Bronchial epithelial cell (primary cell): Measurements from ENCODE around the gene CHST12. TPM values are rescaled to one million over a fixed set of nuclear protein-coding genes. Genes with fewer than 3 reads are reported as not detected.

Experiments used
- DNase-seq: peaks from one replicate; pipeline ENCODE4 v3.0.0-alpha.2; 2010; ENCODE audit warnings: low read depth
- FAIRE-seq: peaks from 2 replicates; lab custom pipeline; 2011; peaks lifted over from hg19 to GRCh38; lab: Jason Lieb, UNC
- H3K27me3 ChIP-seq: 2 replicates; pipeline ENCODE4 v1.5.1; 2011; ENCODE audit warnings: low read length; ENCODE audit not compliant: control insufficient read depth, insufficient read depth
- H3K36me3 ChIP-seq: 2 replicates; pipeline ENCODE4 v1.5.1; 2011; ENCODE audit warnings: low read length; ENCODE audit not compliant: control insufficient read depth, insufficient read depth
- H3K4me3 ChIP-seq: 2 replicates; pipeline ENCODE4 v1.5.1; 2011; ENCODE audit warnings: mild to moderate bottlenecking, low read depth, low read length, control low read depth
- CTCF ChIP-seq: IDR thresholded peaks from 2 replicates; pipeline ENCODE4 v1.5.1; 2011; ENCODE audit warnings: mild to moderate bottlenecking, moderate library complexity, low read length, control low read depth, inconsistent platforms; ENCODE audit not compliant: insufficient read depth, severe bottlenecking
- total RNA-seq: library from RNA; depleted of rRNA; stranded (reverse); fragments of >200 nt; gene quantifications from 2 replicates; pipeline ENCODE4 v1.2.1, GENCODE V29; 2014

Gene CHST12
- total RNA-seq, 1 donor from 2014 or later = 0.79 TPM

GRCh38 chr7:2440608-2441245 is 37.3 kb downstream of the CHST12 start:
- peak; percentile 80 for DNase-seq
- Histone ChIP-seq H3K4me3 (no peak overlapping the region), H3K36me3 (no peaks in the 10 kb centered on the region), H3K27me3 (no peaks in the 10 kb centered on the region)
- TF ChIP-seq CTCF = no peak
- FAIRE-seq = no peak

GRCh38 chr7:2441430-2442058 is 38.1 kb downstream of the CHST12 start:
- FAIRE-seq (peak; percentile 18), DNase-seq (no peak)
- no peak for TF ChIP-seq CTCF
- Histone ChIP-seq H3K27me3 (no peaks in the 10 kb centered on the region), H3K36me3 (no peaks in the 10 kb centered on the region), H3K4me3 (no peak overlapping the region)

GRCh38 chr7:2443491-2443890 is 40.1 kb downstream of the CHST12 start:
- peaks cover 2% of the 10 kb centered on the region for H3K27me3 ChIP-seq
- TF ChIP-seq CTCF = no peak
- no peaks in the 10 kb centered on the region for H3K36me3 ChIP-seq
- no peak overlapping the region for H3K4me3 ChIP-seq
- no peak for DNase-seq
- no peak for FAIRE-seq

GRCh38 chr7:2444476-2444875 is 41.1 kb downstream of the CHST12 start:
- no peak for FAIRE-seq
- H3K4me3 ChIP-seq = no peak overlapping the region
- peaks cover 4% of the 10 kb centered on the region for H3K27me3 ChIP-seq
- no peak for DNase-seq
- no peaks in the 10 kb centered on the region for H3K36me3 ChIP-seq
- no peak for TF ChIP-seq CTCF

GRCh38 chr7:2445047-2445446 is 41.6 kb downstream of the CHST12 start:
- FAIRE-seq (no peak), DNase-seq (no peak)
- no peak overlapping the region for H3K4me3 ChIP-seq
- peaks cover 6% of the 10 kb centered on the region for H3K27me3 ChIP-seq
- H3K36me3 ChIP-seq = no peaks in the 10 kb centered on the region
- TF ChIP-seq CTCF = no peak
